Fibroblast of skin of right biceps (primary cell): ENCODE data around the gene SOS2.
"Not testable (repeated sequence)": the region's sequence is repeated elsewhere in the genome, so short reads cannot be mapped to it uniquely, and the experiment has no call there.

Experiments
- DNase-seq: peaks from one replicate; pipeline ENCODE4 v3.0.0-alpha.2; 2013

SOS2 gene

GRCh38 chr14:50083467-50084337 lies 147.7 kb downstream of the SOS2 start:
- DNase-seq = no peak

DNA sequence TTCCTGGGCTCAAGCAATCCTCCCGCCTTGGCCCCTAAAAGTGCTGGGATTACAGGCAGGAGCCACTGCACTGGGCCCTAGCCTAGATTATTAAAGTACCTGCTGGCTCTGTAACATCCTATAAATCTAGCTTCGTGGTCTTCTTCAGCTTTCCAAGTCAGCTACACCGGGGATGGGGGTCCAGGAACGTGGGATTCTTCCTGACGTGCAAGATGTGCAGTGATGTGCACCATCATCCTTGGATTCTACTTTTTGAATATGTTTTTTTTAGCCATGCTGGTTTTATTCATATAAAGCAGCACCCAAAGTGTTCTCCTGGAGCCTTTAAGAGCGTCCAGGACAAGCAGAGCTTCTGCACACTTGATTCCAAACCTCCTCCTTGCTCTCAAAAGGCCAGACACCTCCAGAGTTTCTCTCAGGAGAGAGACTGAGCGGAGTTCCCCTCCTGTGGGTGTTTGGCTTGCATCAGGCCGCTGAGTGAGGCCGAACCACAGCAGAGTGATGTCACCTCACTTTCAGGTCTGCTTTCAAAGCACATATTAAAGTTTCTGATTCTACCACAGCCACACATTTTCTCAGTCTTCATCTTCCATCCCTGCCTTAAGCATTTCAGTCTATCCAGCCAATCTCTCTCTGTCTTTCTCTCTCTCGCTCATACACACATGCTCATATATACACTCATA lies 148.5 kb downstream of the SOS2 start:
- DNase-seq = no peak

DNA sequence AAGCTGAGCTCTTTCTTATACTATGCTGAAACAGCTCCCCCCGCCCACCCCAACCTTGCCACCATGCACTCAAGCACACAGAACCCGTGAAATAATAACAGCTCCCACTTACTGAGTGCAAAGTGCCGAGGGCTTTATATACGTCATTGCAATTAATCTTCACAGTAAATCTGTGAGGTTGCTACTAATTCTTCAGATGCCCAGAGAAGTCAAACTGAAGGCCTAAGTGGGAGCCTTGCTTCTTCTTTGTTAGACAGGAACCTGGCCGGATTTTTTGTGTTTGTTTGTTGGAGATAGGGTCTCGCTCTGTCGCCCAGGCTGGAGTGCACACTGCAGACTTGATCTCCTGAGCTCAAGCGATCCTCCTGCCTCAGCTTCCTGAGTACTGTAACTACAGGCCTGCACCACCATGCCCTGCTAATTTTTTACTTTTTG lies 149.1 kb downstream of the SOS2 start:
- DNase-seq = no peak

DNA sequence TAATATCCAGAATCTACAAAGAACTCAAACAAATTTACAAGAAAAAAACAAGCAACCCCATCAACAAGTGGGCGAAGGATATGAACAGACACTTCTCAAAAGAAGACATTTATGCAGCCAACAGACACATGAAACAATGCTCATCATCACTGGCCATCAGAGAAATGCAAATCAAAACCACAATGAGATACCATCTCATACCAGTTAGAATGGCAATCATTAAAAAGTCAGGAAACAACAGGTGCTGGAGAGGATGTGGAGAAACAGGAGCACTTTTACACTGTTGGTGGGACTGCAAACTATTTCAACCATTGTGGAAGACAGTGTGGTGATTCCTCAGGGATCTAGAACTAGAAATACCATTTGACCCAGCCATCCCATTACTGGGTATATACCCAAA lies 152.3 kb downstream of the SOS2 start:
- DNase-seq = not testable (repeated sequence)

DNA sequence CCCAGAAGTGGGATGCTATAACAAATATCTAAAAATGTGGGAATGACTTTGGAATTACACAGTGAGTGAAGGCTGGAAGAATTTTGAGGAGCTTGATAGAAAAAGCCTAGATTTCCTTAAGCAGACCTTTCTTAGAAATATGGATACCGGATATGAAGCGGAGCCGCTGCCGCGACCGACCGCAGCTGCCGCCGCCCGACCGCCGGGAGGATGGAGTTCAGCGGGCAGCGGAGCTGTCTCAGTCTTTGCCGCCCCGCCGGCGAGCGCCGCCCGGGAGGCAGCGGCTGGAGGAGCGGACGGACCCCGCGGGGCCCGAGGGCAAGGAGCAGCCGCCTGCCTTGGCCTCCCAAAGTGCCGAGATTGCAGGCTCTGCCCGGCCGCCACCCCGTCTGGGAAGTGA lies 157.7 kb downstream of the SOS2 start:
- DNase-seq = not testable (repeated sequence)

DNA sequence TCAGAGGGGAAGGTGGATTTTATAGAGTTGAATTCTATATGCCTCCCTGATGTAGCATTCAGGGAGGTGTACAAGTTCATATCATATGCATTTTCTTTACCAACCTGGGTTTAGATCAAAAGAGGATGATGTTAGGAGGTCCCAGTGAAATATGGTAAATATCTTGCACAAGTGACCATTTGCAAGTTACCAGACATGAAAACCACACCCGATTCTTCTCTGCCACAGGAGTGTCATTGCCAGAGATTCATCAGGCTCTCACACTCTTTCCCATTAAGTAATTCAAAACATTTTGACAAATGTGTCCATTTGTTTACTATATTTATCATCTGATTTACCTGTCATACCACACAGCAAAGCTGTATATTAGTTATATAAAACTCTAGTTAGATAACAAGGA lies 159.0 kb downstream of the SOS2 start:
- DNase-seq = no peak

DNA sequence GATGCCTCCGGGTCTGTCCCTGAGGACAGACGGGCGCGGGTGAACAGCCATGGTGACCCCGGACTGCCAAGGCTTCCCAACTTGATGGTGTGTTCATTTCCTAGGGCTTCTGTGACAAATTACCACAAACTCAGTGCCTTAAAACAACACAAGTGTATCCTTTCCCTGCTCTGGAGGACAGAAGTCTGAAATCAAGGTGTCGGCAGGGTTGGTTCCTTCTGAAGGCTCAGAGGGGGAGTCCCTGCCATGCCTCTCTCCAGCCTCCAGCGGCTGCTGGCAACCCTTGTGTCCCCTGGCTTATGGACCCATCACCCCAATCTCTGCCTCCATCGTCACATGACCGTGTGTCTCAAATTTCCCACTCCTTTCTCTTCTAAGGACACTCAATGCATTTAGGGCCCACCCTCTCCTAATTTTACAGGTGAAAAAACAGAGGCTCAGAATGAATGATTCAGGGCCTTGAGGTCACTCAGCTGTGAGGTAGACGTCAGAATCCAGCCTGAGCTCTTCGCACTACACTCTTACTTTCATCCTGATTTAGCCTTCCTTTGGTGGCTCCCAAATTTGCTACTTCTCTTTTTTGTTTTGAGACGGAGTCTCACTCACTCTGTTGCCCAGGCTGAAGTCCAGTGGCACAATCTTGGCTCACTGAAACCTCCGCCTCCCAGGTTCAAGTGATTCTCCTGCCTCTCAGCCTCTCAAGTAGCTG lies 160.4 kb downstream of the SOS2 start:
- DNase-seq = no peak

DNA sequence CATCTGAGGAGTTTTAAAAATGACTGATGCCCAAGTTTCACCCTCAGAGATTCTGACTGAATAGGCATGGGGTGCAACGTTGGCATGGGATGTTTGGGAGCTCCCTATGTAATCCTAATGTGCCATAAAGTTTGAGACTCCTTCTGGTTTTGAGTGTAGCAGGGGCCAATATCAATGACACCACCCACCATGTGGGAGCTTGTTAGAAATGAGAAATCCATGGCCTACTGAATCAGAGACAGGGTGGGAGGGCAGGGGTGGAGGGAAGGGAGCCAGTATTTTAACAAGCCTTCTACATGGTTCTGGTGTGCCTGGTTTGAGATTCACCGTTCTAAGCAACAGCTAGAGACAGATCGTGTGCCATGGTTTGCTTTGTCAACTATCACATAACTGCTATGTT lies 161.1 kb downstream of the SOS2 start:
- DNase-seq = no peak

- DNase-seq = no peak
Observed at GRCh38 chr14:50069325-50069724, 162.1 kb downstream of the SOS2 start.

DNA sequence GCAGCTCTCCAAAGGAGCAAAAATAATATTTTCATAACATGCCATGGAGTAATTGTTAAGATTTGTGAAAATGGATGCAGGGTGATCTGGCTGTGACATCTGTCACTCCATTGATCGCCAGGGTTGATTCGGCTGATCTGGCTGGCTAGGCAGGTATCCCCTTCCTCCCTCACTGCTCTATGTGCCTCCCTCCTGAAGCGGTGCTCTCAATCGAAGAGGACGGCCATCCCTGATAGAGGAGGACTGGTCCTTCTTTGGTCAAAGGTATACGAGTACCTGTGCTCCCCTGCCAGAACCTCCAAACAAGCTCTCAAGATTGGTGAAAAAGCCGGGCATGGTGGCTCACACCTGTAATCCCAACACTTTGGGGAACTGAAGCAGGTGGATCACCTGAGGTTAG lies 162.9 kb downstream of the SOS2 start:
- DNase-seq = no peak

- DNase-seq = peak; percentile 68
Observed at GRCh38 chr14:50067723-50068495, 163.5 kb downstream of the SOS2 start.
